ENCODE data around the gene CAMTA2.

- no peak for TF ChIP-seq CTCF (IDR thresholded peaks at IDR 0.05)
- TF ChIP-seq EZH2 (IDR thresholded peaks at IDR 0.05) = no peak
Observed at GRCh38 chr17:4940555-4941318, 46.7 kb downstream of the CAMTA2 start.

Data from neural progenitor cell (in vitro differentiated cells).